Heart right ventricle (tissue), 16 donors: ENCODE data around the gene SARDH. TPM values are rescaled to one million over a fixed set of nuclear protein-coding genes. Genes with fewer than 3 reads are reported as not detected.

Experiments
- ATAC-seq, 8 donors: fragments of 200-7000 bp; cut with Tn5 transposase; one replicate each; pipeline ENCODE4 v1.9.1; 2020; ENCODE audit warnings: mild to moderate bottlenecking in 8 of 8, moderate library complexity in 8 of 8, moderate number of reproducible peaks in 1 of 8
- DNase-seq, 2 donors: peaks; one replicate each; pipeline ENCODE4 v3.0.0-alpha.2; 2020
- H3K27ac ChIP-seq, 10 donors: fragments of 200-600 bp; sonication (generic) in 2 of 10; one replicate each; pipeline versions ENCODE4 v1.5.0 to v1.8.0; 2020 to 2022; ENCODE audit warnings: mild to moderate bottlenecking in 3 of 10
- H3K27me3 ChIP-seq, 7 donors: fragments of 200-600 bp; one replicate each; pipeline ENCODE4 v1.8.0; 2021 to 2022; ENCODE audit warnings: mild to moderate bottlenecking in 2 of 7
- H3K36me3 ChIP-seq, 9 donors: fragments of 200-600 bp; sonication (generic) in 1 of 9; one replicate each; pipeline versions ENCODE4 v1.5.0 to v1.8.0; 2020 to 2022; ENCODE audit warnings: mild to moderate bottlenecking in 2 of 9
- H3K4me1 ChIP-seq, 9 donors: fragments of 200-600 bp; sonication (generic) in 1 of 9; one replicate each; pipeline versions ENCODE4 v1.5.0 to v1.8.0; 2020 to 2022; ENCODE audit warnings: mild to moderate bottlenecking in 4 of 9
- H3K4me3 ChIP-seq, 10 donors: fragments of 200-600 bp; sonication (generic) in 2 of 10; one replicate each; pipeline versions ENCODE4 v1.5.0 to v1.8.0; 2020 to 2022; ENCODE audit warnings: mild to moderate bottlenecking in 7 of 10, moderate library complexity in 2 of 10
- H3K9me3 ChIP-seq, 11 donors: fragments of 200-600 bp in 10 of 11; sonication (generic) in 2 of 11; one replicate each; pipeline versions ENCODE4 v1.5.0 to v1.8.0; 2013 to 2022; ENCODE audit warnings: mild to moderate bottlenecking in 2 of 11, control low read depth in 1 of 11, moderate library complexity in 1 of 11
- CTCF ChIP-seq, 9 donors: fragments of 200-600 bp; sonication (generic) in 2 of 9; IDR thresholded peaks; one replicate each; pipeline versions ENCODE4 v1.5.0 to v1.8.0; 2021 to 2022; ENCODE audit warnings: antibody characterized with exemption in 9 of 9, mild to moderate bottlenecking in 5 of 9, moderate library complexity in 1 of 9
- WGBS, 2 donors: extraction: QIAGEN DNeasy Blood & Tissue Kit; methylation state at CpG; one replicate each; pipeline ENCODE4 v1.1.7; 2013; ENCODE audit warnings: inconsistent platforms in 1 of 2; 5-methylcytosine and 5-hydroxymethylcytosine counted together
- intact Hi-C, 10 donors: fragments of 100-400 bp; cut with DNase I; formaldehyde crosslinking; loops; one replicate each; pipeline versions ENCODE4 v1.11.1 to v1.14.2; 2022
- polyA plus RNA-seq, 2 donors: library from polyadenylated mRNA; stranded (reverse); fragments of 200-250 nt; gene quantifications; one replicate each; pipeline ENCODE4 v1.2.3, GENCODE V29; 2013
- total RNA-seq, 10 donors: library from RNA; stranded (reverse); fragmentation: NEBNext Ultra II Directional in 3 of 10; extraction: Animal tissue kit (Norgen Biotek cat#: 25700) in 3 of 10; gene quantifications; one replicate each; pipeline versions ENCODE4 v1.2.1 to v1.2.4, GENCODE V29; 2021 to 2023
- donor health status: Arrhythmogenic right ventricular cardiomyopathy.
- donor health status: ischemic (EF 13 %, LVEDD 7.1; RV severe dilation, severe dysfunction).
- donor health status: healthy with polysubstance abuse.
- donor health status: DM: no; HTN: yes; CAD: no.
- donor health status: DM: no; HTN: no; CAD: no.
- donor health status: ischemic (EF 25% LVEDD 6.9; RV normal size, moderate dysfunction).
- donor health status: ischemic (EF 25% LVEDD 5.7; RV mildly dilated, moderate dysfunction).
- donor health status: healthy.
- donor health status: DM: yes; HTN: yes; CAD: no.
- donor health status: Ischemic cardiomyopathy.
- donor health status: ischemic (EF 35%, LVEDD 5.7; RV mildly dilated, moderate dysfunction).
- donor health status: nonischemic (EF 11% LVEDD 7.7; RV severe dilation, severe dysfunction).
- donor health status: DM: yes; HTN: yes; CAD: no.
- donor health status: PGD.
- donor health status: ischemic (EF 29% LVEDD 5.4; RV normal size, mild dysfunction).
- donor health status: nonischemic (EF 23%, LVEDD 6.1; RV moderate dilation, normal function).

The SARDH gene
- total and polyA plus RNA-seq, 12 donors, result 0.28 to 1.8 (median 0.53) TPM

DNA sequence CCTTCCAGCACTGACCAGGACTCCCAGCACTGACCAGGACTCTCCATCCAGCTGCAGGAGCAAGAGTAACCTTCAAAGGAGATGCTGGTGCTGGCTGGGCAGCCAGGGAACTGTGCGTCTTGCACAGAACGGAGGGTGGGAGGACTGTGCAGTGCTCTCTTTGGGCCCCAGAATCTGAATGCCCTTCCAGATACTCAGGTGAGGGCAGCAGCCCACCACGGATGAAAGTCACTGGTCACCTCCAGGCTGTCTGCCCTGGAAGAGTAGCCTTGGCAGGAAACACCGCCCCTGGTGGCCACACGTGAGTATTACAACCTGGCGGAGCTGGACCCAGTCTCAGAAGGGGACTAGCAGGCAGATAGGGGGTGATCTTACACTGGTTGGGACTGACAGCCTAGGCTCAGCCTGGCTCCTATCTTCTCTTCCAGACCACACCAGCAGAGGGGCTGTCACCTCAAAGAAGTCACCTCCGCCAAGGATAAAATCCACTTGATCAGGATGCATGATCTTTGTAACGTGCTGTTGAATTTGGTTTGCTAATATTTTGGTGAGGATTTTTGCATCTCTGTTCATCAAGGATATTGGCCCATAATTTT is 4.8 kb upstream of the SARDH start:
- Histone ChIP-seq H3K27ac (no peak overlapping the region), H3K27me3 (peaks cover 0 to 12% (median 5%) of the 10 kb centered on the region in 7 donors), H3K9me3 (no peaks in the 10 kb centered on the region), H3K36me3 (no peaks in the 10 kb centered on the region), H3K4me3 (no peak overlapping the region), H3K4me1 (peaks cover 0 to 9% (median 6%) of the 10 kb centered on the region in 9 donors)
- WGBS, 2 donors, result 8 to 14% methylated on average over 8 of the region's 8 CpGs
- ATAC-seq (peak; percentile 56 to 84 (median 80)), DNase-seq (peak; percentile 70 to 75)
- intact Hi-C loops, result no loop called here
- TF ChIP-seq CTCF (IDR thresholded peaks at IDR 0.05), result peak; percentile 95 to 99 (median 98)

GRCh38 chr9:133742251-133742650 is 4.1 kb upstream of the SARDH start:
- no peak for ATAC-seq
- Histone ChIP-seq H3K27me3 (peaks cover 0 to 19% (median 3%) of the 10 kb centered on the region in 7 donors), H3K4me3 (no peak overlapping the region), H3K36me3 (no peaks in the 10 kb centered on the region), H3K27ac (no peak overlapping the region), H3K9me3 (no peaks in the 10 kb centered on the region), H3K4me1 (peaks cover 0 to 16% (median 11%) of the 10 kb centered on the region in 9 donors)
- intact Hi-C loops, result no loop called here
- no peak for DNase-seq
- no peak for TF ChIP-seq CTCF (IDR thresholded peaks at IDR 0.05)
- 85 to 89% methylated on average over 7 of the region's 7 CpGs for WGBS, 2 donors

DNA sequence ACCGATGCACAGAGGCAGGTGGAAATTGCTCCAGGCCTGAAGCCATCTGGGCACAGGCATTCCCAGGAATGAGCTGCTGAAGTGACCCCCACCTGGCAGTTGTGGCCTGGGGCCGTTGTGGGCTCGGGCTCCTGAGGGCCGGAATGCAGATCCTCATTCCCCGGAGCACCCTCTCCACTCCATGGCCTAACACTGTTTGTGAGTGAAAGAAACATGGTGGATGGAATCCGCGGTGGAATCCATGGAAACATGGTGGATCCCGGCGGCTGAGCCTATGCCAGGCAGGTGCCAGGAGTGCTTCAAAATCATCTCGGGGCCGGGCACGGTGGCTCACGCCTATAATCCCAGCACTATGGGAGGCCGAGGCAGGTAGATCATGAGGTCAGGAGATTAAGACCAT is 3.6 kb upstream of the SARDH start:
- ATAC-seq (no peak), DNase-seq (no peak)
- no peaks in the 10 kb centered on the region for H3K9me3 ChIP-seq
- H3K27me3 ChIP-seq, result peaks cover 0 to 22% (median 0%) of the 10 kb centered on the region in 7 donors
- 92 to 94% methylated on average over 14 of the region's 14 CpGs for WGBS, 2 donors
- TF ChIP-seq CTCF (IDR thresholded peaks at IDR 0.05), result no peak
- peaks cover 0 to 21% (median 11%) of the 10 kb centered on the region in 9 donors for H3K4me1 ChIP-seq
- no peak overlapping the region for H3K4me3 ChIP-seq
- no peak overlapping the region for H3K27ac ChIP-seq
- intact Hi-C loops, result no loop called here
- H3K36me3 ChIP-seq, result no peaks in the 10 kb centered on the region

GRCh38 chr9:133740911-133741310 is 2.8 kb upstream of the SARDH start:
- H3K4me1 ChIP-seq, result peaks cover 0 to 21% (median 11%) of the 10 kb centered on the region in 9 donors
- ATAC-seq (no peak), DNase-seq (no peak)
- H3K27me3 ChIP-seq, result peaks cover 0 to 15% (median 0%) of the 10 kb centered on the region in 7 donors
- no peaks in the 10 kb centered on the region for H3K36me3 ChIP-seq
- intact Hi-C loops, result no loop called here
- no peak overlapping the region for H3K27ac ChIP-seq
- TF ChIP-seq CTCF (IDR thresholded peaks at IDR 0.05), result no peak
- no peaks in the 10 kb centered on the region for H3K9me3 ChIP-seq
- H3K4me3 ChIP-seq, result no peak overlapping the region
- 83 to 86% methylated on average over 8 of the region's 8 CpGs for WGBS, 2 donors
